ENCODE data around the gene TMEM247.
"Not testable (repeated sequence)": the region's sequence is repeated elsewhere in the genome, so short reads cannot be mapped to it uniquely, and the experiment has no call there.

The TMEM247 gene

DNA sequence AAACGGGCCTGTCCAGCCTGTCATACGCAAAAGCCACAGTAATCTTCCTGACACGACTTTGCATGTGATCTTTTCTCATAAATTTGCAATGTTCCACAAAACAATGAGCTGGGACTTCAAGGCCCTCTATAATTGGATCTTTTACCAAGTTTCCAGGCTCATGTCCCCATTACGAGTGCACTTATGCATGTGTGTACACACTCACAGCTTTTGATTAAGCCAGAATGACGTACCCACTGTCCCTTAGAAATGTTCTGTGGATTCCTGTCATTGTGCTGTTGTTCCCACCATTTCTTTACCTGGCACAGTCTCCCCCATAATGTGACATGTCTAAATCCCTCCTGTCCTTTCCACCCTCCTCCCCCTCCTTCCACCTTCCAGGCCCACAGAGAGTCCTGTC is 19.7 kb upstream of the TMEM247 start:
- no peak for DNase-seq

GRCh38 chr2:46460241-46460921 is 19.0 kb upstream of the TMEM247 start:
- no peak for DNase-seq

- DNase-seq = peak; percentile 47 to 89
Observed at GRCh38 chr2:46461011-46461674, 18.2 kb upstream of the TMEM247 start.

DNA sequence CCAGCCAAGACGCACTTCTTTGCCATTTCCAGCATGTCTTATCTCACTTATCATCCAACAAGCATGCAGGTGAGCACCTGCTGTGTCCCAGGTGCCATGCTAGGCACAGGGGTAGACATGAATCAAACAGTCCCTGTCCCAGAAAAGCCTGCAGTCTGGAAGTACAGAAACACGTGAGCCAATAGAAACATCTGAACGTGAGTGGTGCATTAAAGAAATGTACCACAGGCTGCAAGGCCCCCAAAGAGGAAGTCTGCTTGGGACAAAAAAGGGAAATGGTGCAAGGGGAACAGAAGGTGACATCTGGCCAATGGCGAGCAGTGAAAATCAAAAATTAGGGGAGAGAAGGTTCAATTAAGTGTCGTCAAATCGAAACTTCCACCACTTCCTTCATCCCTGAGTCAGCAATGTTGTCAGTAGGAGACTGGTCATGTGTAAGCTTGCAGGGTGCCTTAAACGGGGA is 17.6 kb upstream of the TMEM247 start:
- DNase-seq = peak; percentile 86 to 89

GRCh38 chr2:46462936-46463335 is 16.4 kb upstream of the TMEM247 start:
- DNase-seq = no peak

DNA sequence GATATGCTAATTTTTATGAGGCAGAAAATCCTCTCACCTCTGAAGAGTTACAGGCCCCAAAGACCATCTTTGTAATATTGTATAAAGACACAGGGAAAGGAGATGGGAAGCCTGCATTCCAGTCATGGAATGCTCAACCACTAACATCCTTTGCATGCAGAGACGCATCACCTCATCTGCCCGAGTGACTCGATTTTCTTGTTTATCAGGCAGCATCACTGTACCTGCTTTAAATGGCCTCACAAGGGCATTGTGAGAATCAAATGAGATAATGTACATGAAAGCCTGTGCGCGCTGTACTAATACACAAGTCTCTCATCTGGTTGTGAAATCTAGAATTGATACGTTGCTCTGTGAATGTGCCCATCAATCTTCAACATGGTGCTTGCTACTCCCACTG is 10.2 kb upstream of the TMEM247 start:
- no peak for DNase-seq

GRCh38 chr2:46469700-46470099 is 9.7 kb upstream of the TMEM247 start:
- DNase-seq = peak in 1 of 2 donors; percentile 50

- DNase-seq = peak; percentile 79 to 94
Observed at GRCh38 chr2:46470114-46470628, 9.2 kb upstream of the TMEM247 start.

DNA sequence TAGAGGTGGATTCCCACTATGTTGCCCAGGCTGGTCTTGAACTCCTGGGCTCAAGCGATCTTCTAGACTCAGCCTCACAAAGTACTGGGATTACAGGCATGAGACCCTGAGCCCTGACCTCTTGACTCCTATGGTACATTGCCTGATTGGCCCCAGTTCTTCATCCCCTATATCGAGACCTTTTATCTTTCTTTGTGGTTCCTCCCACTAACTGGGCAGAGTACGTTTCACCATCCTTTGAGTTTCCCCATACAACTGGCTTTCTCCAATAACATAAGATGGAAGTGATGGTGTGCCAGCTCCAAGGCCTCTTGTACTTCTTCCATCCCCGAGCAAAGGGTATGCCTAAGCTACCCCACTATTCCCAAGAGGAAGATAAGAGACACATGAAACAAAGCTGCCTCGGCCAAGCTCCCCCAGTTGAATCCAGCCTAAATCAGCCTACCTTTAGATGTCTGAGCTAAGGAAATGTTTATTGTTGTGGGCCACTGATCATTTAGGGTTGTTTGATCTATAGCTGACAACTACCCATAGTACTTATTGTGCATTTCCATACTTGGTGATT is 8.3 kb upstream of the TMEM247 start:
- DNase-seq = peak; percentile 51 to 61

DNA sequence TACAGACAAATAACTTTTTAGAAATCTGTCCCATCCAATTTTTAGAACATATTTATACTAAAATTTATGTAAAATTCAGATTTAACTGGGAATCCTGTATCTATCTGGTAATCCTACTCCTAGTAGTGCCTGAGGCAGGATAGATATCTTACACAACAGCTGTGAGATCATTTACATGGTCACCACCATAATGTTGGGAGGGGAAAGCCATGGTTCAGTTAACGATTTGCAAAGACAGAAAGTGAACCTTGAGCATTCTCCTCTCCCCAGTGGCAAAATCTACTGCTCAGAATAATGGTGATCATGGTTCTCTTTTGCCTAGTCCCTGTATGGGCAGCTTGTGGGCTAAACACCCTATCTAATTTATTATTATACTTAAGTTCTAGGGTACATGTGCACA is 7.7 kb upstream of the TMEM247 start:
- DNase-seq = no peak

DNA sequence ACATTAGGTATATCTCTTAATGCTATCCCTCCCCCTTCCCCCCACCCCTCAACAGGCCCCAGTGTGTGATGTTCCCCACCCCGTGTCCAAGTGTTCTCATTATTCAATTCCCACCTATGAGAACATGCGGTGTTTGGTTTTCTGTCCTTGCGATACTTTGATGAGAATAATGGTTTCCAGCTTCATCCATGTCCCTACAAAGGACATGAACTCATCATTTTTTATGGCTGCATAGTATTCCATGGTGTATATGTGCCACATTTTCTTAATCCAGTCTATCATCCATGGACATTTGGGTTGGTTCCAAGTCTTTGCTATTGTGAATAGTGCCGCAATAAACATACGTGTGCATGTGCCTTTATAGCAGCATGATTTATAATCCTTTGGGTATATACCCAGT is 7.2 kb upstream of the TMEM247 start:
- DNase-seq = not testable (repeated sequence)

DNA sequence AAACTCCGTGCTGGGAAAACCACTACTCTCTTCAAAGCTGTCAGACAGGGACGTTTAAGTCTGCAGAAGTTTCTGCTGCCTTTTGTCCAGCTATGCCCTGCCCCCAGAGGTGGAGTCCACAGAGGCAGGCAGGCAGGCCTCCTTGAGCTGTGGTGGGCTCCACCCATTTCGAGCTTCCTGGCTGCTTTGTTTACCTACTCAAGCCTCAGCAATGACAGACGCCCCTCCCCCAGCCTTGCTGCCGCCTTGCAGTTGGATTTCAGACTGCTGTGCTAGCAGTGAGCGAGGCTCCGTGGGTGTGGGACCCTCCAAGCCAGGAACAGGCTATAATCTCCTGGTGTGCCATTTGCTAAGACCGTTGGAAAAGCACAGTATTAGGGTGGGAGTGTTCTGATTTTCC is 1.9 kb upstream of the TMEM247 start:
- not testable (repeated sequence) for DNase-seq

GRCh38 chr2:46477925-46478324 is 1.4 kb upstream of the TMEM247 start:
- DNase-seq = no peak

- DNase-seq = no peak
Observed at GRCh38 chr2:46480562-46480961, 1.2 kb downstream of the TMEM247 start.

GRCh38 chr2:46481198-46482193 is 2.1 kb downstream of the TMEM247 start:
- peak; percentile 60 to 65 for DNase-seq

- DNase-seq = no peak
Observed at GRCh38 chr2:46482490-46482889, 3.1 kb downstream of the TMEM247 start.

DNA sequence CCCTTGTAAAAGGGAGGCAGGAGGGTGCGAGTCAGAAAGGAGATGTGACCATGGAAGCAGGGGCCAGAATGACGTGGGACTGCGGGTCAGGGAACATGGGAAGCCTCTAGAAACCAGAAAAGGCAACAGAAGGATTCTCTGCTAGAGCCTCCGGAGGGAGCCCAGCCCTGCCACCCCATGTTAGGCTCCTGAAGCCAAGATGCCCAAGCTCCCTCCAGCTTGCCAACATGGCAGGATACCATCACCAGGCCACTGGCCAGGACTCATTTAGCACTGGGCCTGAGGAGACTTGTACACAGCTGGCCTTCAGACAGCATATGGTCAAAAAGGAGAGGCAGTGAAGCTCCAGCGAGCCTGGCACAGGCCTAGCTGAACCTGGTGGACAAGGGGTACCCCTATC is 5.6 kb downstream of the TMEM247 start:
- no peak for DNase-seq

- DNase-seq = peak in 1 of 2 donors; percentile 32
Observed at GRCh38 chr2:46486436-46486835, 7.1 kb downstream of the TMEM247 start.

GRCh38 chr2:46487667-46488335 is 8.4 kb downstream of the TMEM247 start:
- no peak for DNase-seq

GRCh38 chr2:46488389-46488788 is 9.0 kb downstream of the TMEM247 start:
- DNase-seq = no peak

DNA sequence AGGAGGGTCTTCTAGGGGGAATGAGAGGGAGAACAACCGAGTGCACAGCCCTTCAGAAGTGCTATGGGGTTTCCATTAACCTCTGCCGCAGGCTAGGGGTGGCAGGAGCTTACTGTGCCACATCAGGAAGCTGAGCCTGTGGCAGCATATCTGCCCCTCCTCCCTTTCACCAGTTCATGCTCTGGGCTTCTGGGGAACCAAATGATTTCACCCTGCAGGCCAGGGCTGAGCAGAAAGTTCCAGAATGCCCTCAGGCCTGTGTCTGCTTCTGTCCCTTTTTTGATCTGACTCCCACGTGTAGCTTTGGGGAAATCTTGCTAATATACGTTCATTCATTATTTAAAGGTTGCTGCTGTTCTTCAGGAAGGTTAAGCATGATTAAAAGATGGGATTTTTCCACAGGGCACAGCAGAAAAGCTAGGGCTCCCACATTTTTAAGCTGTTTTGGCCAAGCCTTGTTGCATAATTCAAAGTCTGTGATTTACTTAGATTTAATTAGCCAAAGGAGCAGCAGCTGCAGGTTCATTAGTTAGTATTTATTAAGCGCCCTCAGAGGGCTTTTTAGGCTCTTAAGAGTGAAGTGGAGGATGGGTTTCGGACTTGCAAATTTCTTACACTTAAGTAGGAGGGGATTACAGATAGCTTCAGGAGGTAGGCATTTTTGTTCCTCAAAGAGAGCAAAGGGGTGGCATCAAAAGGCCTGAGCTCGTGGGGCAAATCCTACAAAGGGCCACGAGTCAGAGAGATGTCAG is 10.2 kb downstream of the TMEM247 start:
- peak; percentile 57 to 72 for DNase-seq

Data from inflammatory macrophage treated with lipopolysaccharide for 1 hour (primary cell).